HG03159 (cell line): Measurements from ENCODE around the gene TBC1D22A.

Experiments
- ATAC-seq: cut with Tn5 transposase; IDR thresholded peaks from one replicate; pipeline ENCODE4 v1.9.1; 2021; ENCODE audit warnings: mild to moderate bottlenecking, moderate library complexity; ENCODE audit not compliant: unreplicated experiment

Gene TBC1D22A

DNA sequence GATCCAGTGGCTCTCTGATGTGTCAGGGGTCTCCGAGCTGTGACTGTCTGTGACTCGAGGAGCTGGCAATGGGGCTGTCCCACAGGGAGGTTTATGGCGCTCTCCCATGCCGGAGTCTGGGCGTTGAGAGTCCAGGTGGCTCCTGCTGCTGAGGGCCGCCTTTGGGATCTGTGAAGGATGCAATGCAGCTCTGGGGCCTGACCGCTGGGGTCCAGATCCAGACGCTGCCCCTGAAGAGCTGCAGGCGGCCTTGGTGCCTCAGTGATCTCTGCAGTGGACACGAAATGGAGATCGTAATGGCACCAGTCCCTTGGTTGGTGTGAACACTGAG is 155.3 kb downstream of the TBC1D22A start:
- no peak for ATAC-seq

DNA sequence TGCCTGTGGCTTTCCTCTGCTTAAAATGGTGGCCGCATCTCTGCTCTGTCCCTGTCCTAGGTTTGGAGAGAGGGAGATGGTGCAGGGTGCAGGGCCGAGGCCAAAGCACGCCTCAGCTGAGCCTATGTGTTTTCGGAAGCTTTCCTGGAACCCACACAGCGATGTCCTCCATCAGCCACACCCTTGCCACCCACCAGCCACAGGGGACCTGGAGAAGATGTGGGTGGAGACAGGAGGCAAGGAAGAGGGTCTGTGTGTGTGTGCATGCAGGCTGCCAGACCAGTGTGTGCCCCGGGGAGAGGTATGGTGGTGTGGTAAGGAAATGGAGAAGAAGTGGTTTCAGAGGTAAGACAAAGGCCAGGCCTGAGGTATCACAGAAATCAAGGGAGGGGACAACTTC is 155.7 kb downstream of the TBC1D22A start:
- ATAC-seq = no peak

GRCh38 chr22:46922037-46922436 is 159.6 kb downstream of the TBC1D22A start:
- no peak for ATAC-seq

GRCh38 chr22:46923394-46923793 is 160.9 kb downstream of the TBC1D22A start:
- ATAC-seq = no peak

DNA sequence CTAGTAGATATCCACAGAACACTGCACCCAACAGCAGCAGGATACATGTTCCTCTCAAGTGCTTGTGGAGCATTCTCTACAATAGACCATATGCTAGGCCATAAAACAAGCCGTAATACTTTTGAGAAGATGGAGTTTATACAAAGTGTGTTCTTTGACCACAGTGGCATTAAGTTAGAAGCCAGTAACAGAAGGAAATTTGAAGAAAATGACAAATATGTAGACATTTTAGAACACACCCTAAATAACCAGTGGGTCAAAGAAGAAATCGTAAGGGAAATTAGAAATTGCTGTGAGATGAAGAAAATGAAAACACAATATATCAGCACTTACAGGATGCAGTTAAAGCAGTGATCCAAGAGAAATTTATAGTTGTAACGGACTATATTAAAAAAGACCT is 163.4 kb downstream of the TBC1D22A start:
- no peak for ATAC-seq

GRCh38 chr22:46929046-46929709 is 166.7 kb downstream of the TBC1D22A start:
- no peak for ATAC-seq

DNA sequence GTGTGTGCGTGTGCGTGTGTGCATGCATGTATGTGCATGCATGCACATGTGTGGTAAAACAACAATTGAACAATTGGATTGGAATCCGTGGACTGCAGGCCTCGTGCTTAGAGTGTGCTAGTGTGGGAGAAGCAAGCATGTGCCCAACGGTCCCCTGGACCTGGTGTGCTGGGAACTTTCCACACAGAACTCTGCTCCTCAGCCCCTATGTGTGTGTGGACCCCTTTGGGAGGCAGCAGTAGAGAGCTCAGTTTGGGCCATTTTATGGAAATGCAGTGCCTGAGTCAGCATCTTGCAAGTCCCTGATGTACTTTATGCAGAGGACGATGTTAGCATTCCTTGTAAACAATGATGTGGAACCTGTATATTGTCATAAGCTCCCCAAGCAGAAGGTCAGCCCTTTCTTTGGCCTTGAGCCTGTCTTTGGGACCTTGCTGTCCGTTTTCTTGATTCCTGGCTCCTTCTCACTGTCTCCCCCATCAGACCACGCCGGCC is 167.3 kb downstream of the TBC1D22A start:
- no peak for ATAC-seq

- no peak for ATAC-seq
Observed at GRCh38 chr22:46931414-46931813, 169.0 kb downstream of the TBC1D22A start.

- no peak for ATAC-seq
Observed at GRCh38 chr22:46931881-46932280, 169.4 kb downstream of the TBC1D22A start.

GRCh38 chr22:46933040-46933930 is 170.8 kb downstream of the TBC1D22A start:
- no peak for ATAC-seq

DNA sequence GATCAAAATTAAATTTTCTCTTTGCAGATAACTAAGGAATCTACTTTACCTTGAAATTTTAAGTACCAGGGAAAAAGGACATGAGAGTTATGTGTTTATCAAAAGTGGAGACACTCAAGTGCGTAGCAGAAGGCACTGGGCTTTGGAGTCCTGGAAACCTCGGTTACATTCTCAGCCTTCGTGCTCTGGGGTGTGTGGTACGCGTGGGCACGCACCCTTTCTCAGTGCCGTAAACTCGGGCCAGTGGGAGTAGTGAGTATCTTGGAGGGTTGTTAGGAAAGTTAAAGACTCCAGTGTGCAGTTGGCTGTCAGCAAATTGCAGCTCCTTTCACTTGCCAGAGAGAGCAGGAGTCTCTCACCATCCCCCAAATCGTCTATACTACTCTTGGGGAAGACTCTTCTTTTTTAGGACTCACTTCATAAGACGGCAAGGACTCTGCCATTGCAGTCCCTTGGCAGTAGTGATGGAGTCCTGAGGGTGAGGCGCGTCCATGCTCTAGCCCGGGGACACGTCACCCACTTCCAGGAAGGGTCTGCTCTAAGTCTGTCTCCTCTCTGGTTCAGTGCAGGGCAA is 171.8 kb downstream of the TBC1D22A start:
- ATAC-seq = no peak

GRCh38 chr22:46934746-46935491 is 172.5 kb downstream of the TBC1D22A start:
- ATAC-seq = no peak

DNA sequence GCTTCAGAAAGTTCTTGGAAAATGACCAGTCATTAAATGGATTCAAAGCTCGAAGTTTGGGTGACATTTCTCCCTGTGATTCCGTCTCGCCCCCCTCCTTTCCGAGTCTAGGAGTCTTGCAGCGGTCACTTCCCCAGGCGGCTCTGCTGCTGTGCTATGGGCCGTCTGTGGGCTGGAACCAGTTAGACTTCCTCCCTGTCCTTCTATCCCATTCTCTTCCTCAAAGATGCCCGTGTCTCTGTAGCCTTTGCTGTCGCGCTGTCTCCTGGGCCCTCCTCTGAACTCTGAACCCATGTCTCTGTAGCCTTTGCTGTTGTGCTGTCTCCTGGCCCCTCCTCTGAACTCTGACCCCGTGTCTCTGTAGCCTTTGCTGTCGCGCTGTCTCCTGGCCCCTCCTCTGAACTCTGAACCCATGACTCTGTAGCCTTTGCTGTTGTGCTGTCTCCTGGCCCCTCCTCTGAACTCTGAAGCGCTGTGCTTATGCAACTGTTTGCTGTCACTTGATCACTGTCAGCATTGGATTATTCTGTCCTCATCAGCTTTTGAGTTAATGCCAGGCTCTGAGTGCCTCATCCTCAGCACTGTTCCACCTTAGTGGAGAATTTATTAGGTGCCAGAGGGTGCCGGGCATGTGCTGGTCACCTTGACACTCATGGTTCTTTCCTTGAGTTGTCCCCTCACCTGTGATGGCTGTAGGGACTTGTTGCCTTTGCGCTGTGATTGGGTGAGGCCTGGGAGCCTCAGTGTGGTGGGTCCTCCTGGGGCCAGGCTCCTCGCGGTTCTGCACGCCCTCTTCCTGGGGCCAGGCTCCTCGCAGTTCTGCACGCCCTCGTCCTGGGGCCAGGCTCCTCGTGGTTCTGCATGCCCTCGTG is 173.3 kb downstream of the TBC1D22A start:
- no peak for ATAC-seq

DNA sequence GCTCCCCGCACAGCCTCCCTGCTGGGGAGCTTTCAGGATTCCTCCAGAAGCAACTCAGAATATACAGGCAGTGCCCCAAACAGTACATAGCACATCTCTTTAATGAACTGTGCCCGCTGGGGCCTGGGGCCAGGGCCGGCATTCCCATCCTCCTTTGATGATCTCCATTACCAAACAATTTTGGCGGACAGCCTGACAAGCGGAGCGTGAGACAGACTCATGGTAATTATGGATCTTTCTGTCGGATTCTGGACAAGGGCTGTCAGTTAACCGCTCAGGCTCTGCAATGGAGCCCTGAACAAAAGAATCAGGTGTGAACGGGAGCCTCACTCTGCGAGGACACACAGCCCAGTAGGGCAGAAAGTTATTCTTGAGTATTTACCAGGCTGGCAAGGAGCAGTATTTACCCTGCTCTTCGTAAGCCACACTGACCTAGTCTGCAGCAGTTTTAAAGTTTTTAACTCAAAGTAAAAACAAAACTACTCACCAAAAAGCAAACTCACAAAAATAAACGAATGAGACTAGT is 174.0 kb downstream of the TBC1D22A start:
- no peak for ATAC-seq

- ATAC-seq = no peak
Observed at GRCh38 chr22:46937185-46937584, 174.7 kb downstream of the TBC1D22A start.

- ATAC-seq = no peak
Observed at GRCh38 chr22:46937939-46938338, 175.5 kb downstream of the TBC1D22A start.

GRCh38 chr22:46941968-46942798 is 179.7 kb downstream of the TBC1D22A start:
- ATAC-seq = no peak

DNA sequence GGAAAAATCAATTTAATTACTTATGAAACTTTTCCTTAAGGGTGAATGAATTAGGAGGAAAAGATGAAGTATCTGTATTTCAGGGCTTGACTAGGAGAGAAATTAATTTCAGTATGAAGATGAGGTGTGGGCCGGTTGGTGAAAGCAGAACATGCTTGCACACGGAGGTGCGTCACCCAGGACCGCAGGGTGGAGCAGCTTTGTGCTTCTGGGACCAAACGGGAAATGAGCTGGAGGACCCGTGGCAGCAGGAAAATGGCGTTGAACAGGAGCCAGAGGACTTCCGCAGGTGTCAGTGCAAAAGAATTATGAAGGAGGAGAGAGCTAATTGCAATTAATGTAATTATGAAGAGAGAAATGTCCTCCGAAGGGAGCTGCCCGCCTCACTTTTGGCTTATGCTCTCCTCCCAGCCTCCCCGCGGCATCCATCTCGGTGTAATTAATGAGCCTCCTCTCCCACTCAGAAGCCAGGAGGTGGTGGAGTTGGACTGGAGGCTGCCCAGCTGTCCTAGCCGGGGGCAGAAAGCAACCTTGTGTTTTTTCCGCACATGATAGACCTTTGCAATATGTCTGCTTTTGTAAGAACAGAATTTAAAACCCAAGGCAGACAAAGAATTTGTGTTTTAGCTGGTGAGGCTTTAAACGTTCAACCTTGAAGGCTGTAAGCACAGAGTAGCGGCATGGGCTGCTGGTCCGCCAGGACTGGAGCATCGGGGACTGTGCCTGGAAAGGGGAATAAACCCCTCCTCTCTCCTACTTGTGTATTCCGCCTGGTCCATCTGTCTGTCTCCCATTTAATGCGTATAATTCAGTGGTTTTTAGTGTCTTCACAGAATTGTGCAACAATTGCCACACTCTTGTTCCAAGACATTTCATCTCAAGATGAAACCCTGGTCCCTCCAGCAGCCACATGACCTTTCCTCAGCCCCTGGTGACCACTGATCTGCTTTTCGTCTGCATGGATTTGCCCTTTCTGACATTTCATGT is 180.6 kb downstream of the TBC1D22A start:
- ATAC-seq = no peak
